ENCODE results near the gene SHOC2.

SHOC2 gene

GRCh38 chr10:110872984-110873923 lies 46.1 kb upstream of the SHOC2 start:
- CTCF ChIA-PET = no interaction called here
- POLR2A ChIA-PET = interaction anchor here (0.7 to 1.8 kb wide), 7 partner anchors 12 to 71 kb away, joined by 3 to 9 read pairs (median 4); no protein-coding TSS in a partner anchor
- no peak for TF ChIP-seq PKNOX1 (IDR thresholded peaks at IDR 0.05)
- DNase-seq (ENCODE audit: extremely low spot score) = no peak

- no peak for TF ChIP-seq FOXA1 (IDR thresholded peaks at IDR 0.05)
- no peak for TF ChIP-seq FOXM1 (IDR thresholded peaks at IDR 0.05; ENCODE audit: borderline replicate concordance)
- no peak for TF ChIP-seq SP1 (IDR thresholded peaks at IDR 0.05)
- TF ChIP-seq LEF1 (IDR thresholded peaks at IDR 0.05; ENCODE audit: borderline replicate concordance) = no peak
- TF ChIP-seq BHLHE40 (IDR thresholded peaks at IDR 0.05; ENCODE audit: borderline replicate concordance) = no peak
- no peak for TF ChIP-seq PKNOX1 (IDR thresholded peaks at IDR 0.05)
- TF ChIP-seq ELF4 (IDR thresholded peaks at IDR 0.05) = no peak
- TF ChIP-seq TARDBP (IDR thresholded peaks at IDR 0.05) = no peak
- TF ChIP-seq NFRKB (IDR thresholded peaks at IDR 0.05) = no peak
- no peak for TF ChIP-seq L3MBTL2 (conservative IDR thresholded peaks at IDR 0.05)
- no peak for TF ChIP-seq ARNT (IDR thresholded peaks at IDR 0.05)
- no peak for TF ChIP-seq HDGF (IDR thresholded peaks at IDR 0.05; ENCODE audit: borderline replicate concordance)
- no peak for TF ChIP-seq CTBP1 (IDR thresholded peaks at IDR 0.05; ENCODE audit: borderline replicate concordance)
- no peak for TF ChIP-seq ZNF384 (IDR thresholded peaks at IDR 0.05)
- no peak for TF ChIP-seq SUZ12 (IDR thresholded peaks at IDR 0.05)
- no peak for TF ChIP-seq FOXK2 (IDR thresholded peaks at IDR 0.05)
- POLR2A ChIA-PET = interaction anchor here (1.8 kb wide), 1 partner anchor 28 kb away, joined by 4 read pairs; no protein-coding TSS in a partner anchor
- DNase-seq (ENCODE audit: extremely low spot score) = no peak
- CTCF ChIA-PET = no interaction called here
Observed at GRCh38 chr10:110873951-110874350, 45.5 kb upstream of the SHOC2 start.

- DNase-seq (ENCODE audit: extremely low spot score) = no peak
- TF ChIP-seq FOXM1 (IDR thresholded peaks at IDR 0.05; ENCODE audit: borderline replicate concordance) (no peak), ZNF384 (IDR thresholded peaks at IDR 0.05) (no peak), ARNT (IDR thresholded peaks at IDR 0.05) (no peak), PKNOX1 (IDR thresholded peaks at IDR 0.05) (no peak), ELF4 (IDR thresholded peaks at IDR 0.05) (no peak), CTBP1 (IDR thresholded peaks at IDR 0.05; ENCODE audit: borderline replicate concordance) (no peak), FOXA1 (IDR thresholded peaks at IDR 0.05) (no peak), NFRKB (IDR thresholded peaks at IDR 0.05) (no peak), SP1 (IDR thresholded peaks at IDR 0.05) (no peak), FOXK2 (IDR thresholded peaks at IDR 0.05) (no peak), LEF1 (IDR thresholded peaks at IDR 0.05; ENCODE audit: borderline replicate concordance) (no peak), HDGF (IDR thresholded peaks at IDR 0.05; ENCODE audit: borderline replicate concordance) (no peak), SUZ12 (IDR thresholded peaks at IDR 0.05) (no peak), TARDBP (IDR thresholded peaks at IDR 0.05) (no peak), L3MBTL2 (conservative IDR thresholded peaks at IDR 0.05) (no peak), BHLHE40 (IDR thresholded peaks at IDR 0.05; ENCODE audit: borderline replicate concordance) (no peak)
- ChIA-PET POLR2A (no interaction called here), CTCF (no interaction called here)
Observed at GRCh38 chr10:110876000-110876399, 43.4 kb upstream of the SHOC2 start.

GRCh38 chr10:110876788-110877187 lies 42.6 kb upstream of the SHOC2 start:
- POLR2A ChIA-PET = interaction anchor here (1.0 kb wide), 1 partner anchor 18 kb away, joined by 3 read pairs; no protein-coding TSS in a partner anchor
- TF ChIP-seq TARDBP (IDR thresholded peaks at IDR 0.05) (no peak), FOXK2 (IDR thresholded peaks at IDR 0.05) (no peak), ARNT (IDR thresholded peaks at IDR 0.05) (no peak)
- CTCF ChIA-PET = interaction anchor here (0.6 kb wide), 1 partner anchor 210 kb away, joined by 4 read pairs; no protein-coding TSS in a partner anchor
- DNase-seq (ENCODE audit: extremely low spot score) = no peak

- TF ChIP-seq FOXK2 (IDR thresholded peaks at IDR 0.05) = no peak
- no peak for TF ChIP-seq FOXA1 (IDR thresholded peaks at IDR 0.05)
- TF ChIP-seq BHLHE40 (IDR thresholded peaks at IDR 0.05; ENCODE audit: borderline replicate concordance) = no peak
- TF ChIP-seq NFRKB (IDR thresholded peaks at IDR 0.05) = no peak
- no peak for TF ChIP-seq L3MBTL2 (conservative IDR thresholded peaks at IDR 0.05)
- no peak for TF ChIP-seq LEF1 (IDR thresholded peaks at IDR 0.05; ENCODE audit: borderline replicate concordance)
- TF ChIP-seq HDGF (IDR thresholded peaks at IDR 0.05; ENCODE audit: borderline replicate concordance) = no peak
- TF ChIP-seq ARNT (IDR thresholded peaks at IDR 0.05) = no peak
- no peak for TF ChIP-seq SUZ12 (IDR thresholded peaks at IDR 0.05)
- TF ChIP-seq ELF4 (IDR thresholded peaks at IDR 0.05) = no peak
- TF ChIP-seq ZNF384 (IDR thresholded peaks at IDR 0.05) = no peak
- no peak for TF ChIP-seq CTBP1 (IDR thresholded peaks at IDR 0.05; ENCODE audit: borderline replicate concordance)
- no peak for TF ChIP-seq PKNOX1 (IDR thresholded peaks at IDR 0.05)
- no peak for TF ChIP-seq FOXM1 (IDR thresholded peaks at IDR 0.05; ENCODE audit: borderline replicate concordance)
- ChIA-PET POLR2A (no interaction called here), CTCF (no interaction called here)
Observed at GRCh38 chr10:110880012-110880411, 39.4 kb upstream of the SHOC2 start.

More at GRCh38 chr10:110880012-110880411, 39.4 kb upstream of the SHOC2 start:
- DNase-seq (ENCODE audit: extremely low spot score) = no peak
